Endodermal cell (in vitro differentiated cells): ENCODE data around the gene ABLIM2. TPM values are rescaled to one million over a fixed set of nuclear protein-coding genes. Genes with fewer than 3 reads are reported as not detected.

Experiments used
- DNase-seq: peaks from one replicate; pipeline ENCODE4 v3.0.0-alpha.2; 2017
- H3K27ac ChIP-seq: 2 replicates; pipeline ENCODE4 v1.5.1; 2013; ENCODE audit warnings: mild to moderate bottlenecking, low read depth, low read length, moderate library complexity
- H3K27me3 ChIP-seq: 2 replicates; pipeline ENCODE4 v1.6.1; 2013; ENCODE audit warnings: mild to moderate bottlenecking, low read length, moderate library complexity; ENCODE audit not compliant: insufficient read depth, control insufficient read depth, poor library complexity, severe bottlenecking
- H3K36me3 ChIP-seq: 2 replicates; pipeline ENCODE4 v1.7.0; 2013; ENCODE audit warnings: mild to moderate bottlenecking, low read length, moderate library complexity; ENCODE audit not compliant: control insufficient read depth, insufficient read depth
- H3K4me1 ChIP-seq: one replicate; pipeline ENCODE4 v1.7.0; 2013; ENCODE audit warnings: low read length; ENCODE audit not compliant: control insufficient read depth, insufficient read depth
- H3K4me3 ChIP-seq: 2 replicates; pipeline ENCODE4 v1.5.1; 2013; ENCODE audit warnings: mild to moderate bottlenecking, low read length, moderate library complexity
- H3K9ac ChIP-seq: 2 replicates; pipeline ENCODE4 v1.6.1; 2013; ENCODE audit warnings: mild to moderate bottlenecking, low read length, moderate library complexity; ENCODE audit not compliant: poor library complexity, severe bottlenecking; ENCODE audit errors: extremely low read depth
- H3K9me3 ChIP-seq: 2 replicates; pipeline ENCODE4 v1.6.1; 2013; ENCODE audit warnings: mild to moderate bottlenecking, low read length, moderate library complexity; ENCODE audit not compliant: control insufficient read depth
- H3K27ac Mint-ChIP-seq: 2 replicates; pipeline ENCODE4 v1.8.0; 2020; ENCODE audit warnings: mixed read lengths
- H3K27me3 Mint-ChIP-seq: 2 replicates; pipeline ENCODE4 v1.8.0; 2021; ENCODE audit warnings: mild to moderate bottlenecking, mixed read lengths; ENCODE audit not compliant: insufficient read depth
- H3K36me3 Mint-ChIP-seq: 2 replicates; pipeline ENCODE4 v1.8.0; 2020; ENCODE audit warnings: low read depth, mixed read lengths
- H3K4me1 Mint-ChIP-seq: 2 replicates; pipeline ENCODE4 v1.8.0; 2020; ENCODE audit warnings: mixed read lengths
- H3K4me3 Mint-ChIP-seq: 2 replicates; pipeline ENCODE4 v1.8.0; 2020; ENCODE audit warnings: mild to moderate bottlenecking, moderate library complexity, mixed read lengths
- H3K9me3 Mint-ChIP-seq: 2 replicates; pipeline ENCODE4 v1.8.0; 2020; ENCODE audit warnings: mild to moderate bottlenecking, mixed read lengths
- CTCF ChIP-seq: fragments of 200-600 bp; sonication (generic); conservative IDR thresholded peaks from 2 replicates; pipeline ENCODE4 v1.5.0; 2021; ENCODE audit warnings: antibody characterized with exemption, mild to moderate bottlenecking
- WGBS, 2 experiments: methylation state at CpG; one replicate each; pipeline versions ENCODE4 v1.1.5 to v1.1.7; 2013; ENCODE audit warnings: missing lambda C conversion rate in 2 of 2, mixed read lengths in 1 of 2; ENCODE audit not compliant: insufficient coverage in 1 of 2, insufficient read length in 1 of 2; 5-methylcytosine and 5-hydroxymethylcytosine counted together
- total RNA-seq, 2 donors: library from RNA; stranded (reverse); fragmentation: NEBNext Ultra II Directional in 1 of 2; extraction: Animal tissue kit (Norgen Biotek cat#: 25700) in 1 of 2; gene quantifications; 2 replicates in 1 of 2; 3 replicates in 1 of 2; pipeline ENCODE4 v1.2.1, GENCODE V29; 2021

The ABLIM2 gene
- total RNA-seq, 2 donors from 2014 or later = 0.35 to 1.6 TPM

GRCh38 chr4:8153441-8153840 is 5.2 kb downstream of the ABLIM2 start:
- no peaks in the 10 kb centered on the region for H3K36me3 Mint-ChIP-seq
- Histone ChIP-seq H3K27ac (no peak overlapping the region), H3K9me3 (no peaks in the 10 kb centered on the region), H3K36me3 (no peaks in the 10 kb centered on the region), H3K4me1 (no peaks in the 10 kb centered on the region), H3K9ac (no peak overlapping the region), H3K27me3 (peaks cover 29% of the 10 kb centered on the region), H3K4me3 (no peak overlapping the region)
- no peaks in the 10 kb centered on the region for H3K4me1 Mint-ChIP-seq
- H3K27me3 Mint-ChIP-seq = peaks cover 25% of the 10 kb centered on the region
- 91 to 93% methylated on average over 7 to 10 of the region's 10 CpGs for WGBS, 2 experiments
- no peak for TF ChIP-seq CTCF
- H3K27ac Mint-ChIP-seq = no peak overlapping the region
- H3K4me3 Mint-ChIP-seq = no peak overlapping the region
- no peaks in the 10 kb centered on the region for H3K9me3 Mint-ChIP-seq
- DNase-seq = no peak

- H3K36me3 Mint-ChIP-seq = no peaks in the 10 kb centered on the region
- peak; percentile 32 for DNase-seq
- Histone ChIP-seq H3K4me1 (no peaks in the 10 kb centered on the region), H3K27ac (no peak overlapping the region), H3K4me3 (no peak overlapping the region), H3K9me3 (no peaks in the 10 kb centered on the region), H3K9ac (no peak overlapping the region), H3K36me3 (no peaks in the 10 kb centered on the region), H3K27me3 (peaks cover 23% of the 10 kb centered on the region)
- H3K4me3 Mint-ChIP-seq = no peak overlapping the region
- no peak overlapping the region for H3K27ac Mint-ChIP-seq
- no peaks in the 10 kb centered on the region for H3K9me3 Mint-ChIP-seq
- WGBS, 2 experiments = 70 to 77% methylated on average over 5 to 6 of the region's 6 CpGs
- no peak for TF ChIP-seq CTCF
- H3K4me1 Mint-ChIP-seq = no peaks in the 10 kb centered on the region
- peaks cover 21% of the 10 kb centered on the region for H3K27me3 Mint-ChIP-seq
Observed at GRCh38 chr4:8152865-8153257, 5.8 kb downstream of the ABLIM2 start.

- H3K4me3 ChIP-seq = no peak overlapping the region
- Mint-ChIP-seq H3K4me3 (no peak overlapping the region), H3K4me1 (peaks cover 3% of the 10 kb centered on the region), H3K9me3 (no peaks in the 10 kb centered on the region), H3K36me3 (no peaks in the 10 kb centered on the region), H3K27me3 (peaks cover 15% of the 10 kb centered on the region), H3K27ac (no peak overlapping the region)
- H3K27me3 ChIP-seq = peaks cover 17% of the 10 kb centered on the region
- WGBS, 2 experiments = 93% methylated on average over 33 to 39 of the region's 39 CpGs
- no peak overlapping the region for H3K9ac ChIP-seq
- DNase-seq = peak; percentile 43
- H3K9me3 ChIP-seq = no peaks in the 10 kb centered on the region
- no peak for TF ChIP-seq CTCF
- H3K4me1 ChIP-seq = no peaks in the 10 kb centered on the region
- H3K36me3 ChIP-seq = no peaks in the 10 kb centered on the region
- no peak overlapping the region for H3K27ac ChIP-seq
Observed at GRCh38 chr4:8152090-8152864, 6.3 kb downstream of the ABLIM2 start.
